ENCODE data around the gene PNRC2. TPM values are rescaled to one million over a fixed set of nuclear protein-coding genes. Genes with fewer than 3 reads are reported as not detected.

PNRC2 gene
- total and polyA plus RNA-seq, 8 donors: 79.0 to 266 (median 238) TPM

DNA sequence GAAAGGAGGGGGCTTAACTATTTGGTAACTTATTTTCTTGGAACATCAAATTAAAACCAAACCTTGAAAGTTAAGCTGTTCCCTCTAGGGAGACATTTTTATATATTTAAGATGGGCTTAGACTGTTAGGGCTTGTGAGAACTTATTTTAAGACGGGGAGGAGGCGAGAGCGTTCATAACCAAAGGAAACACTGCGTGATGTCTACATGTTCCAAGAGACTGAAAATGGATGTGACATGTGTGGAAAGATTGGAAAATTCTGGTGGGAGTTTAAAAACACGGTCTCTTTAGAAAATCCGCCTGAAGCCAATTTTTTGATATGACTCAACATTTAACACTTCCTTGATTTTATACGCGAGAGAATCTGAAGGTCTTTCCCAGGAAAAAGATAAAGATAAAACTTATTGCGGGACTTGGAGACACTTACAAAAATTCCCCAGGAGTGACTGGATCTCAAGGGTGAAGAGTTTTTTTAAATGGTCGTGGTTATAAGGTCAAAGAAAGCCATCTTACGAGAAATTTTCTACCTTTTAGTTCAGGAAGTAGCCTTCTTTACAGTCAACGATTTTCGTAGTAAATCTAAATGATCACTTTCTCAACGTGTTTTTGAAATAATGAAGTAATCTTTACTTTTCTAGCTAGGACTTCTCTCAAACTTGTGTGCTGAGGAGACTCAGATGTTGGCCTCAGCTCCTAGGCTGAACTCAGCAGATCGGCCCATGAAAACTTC lies 828 bp downstream of the PNRC2 start:
- peaks cover 10 to 49% of the 10 kb centered on the region in 2 donors for H3K4me1 ChIP-seq
- DNase-seq (peak in 1 of 4 donors; percentile 35), ATAC-seq (no peak)
- H3K9me3 ChIP-seq: no peaks in the 10 kb centered on the region
- TF ChIP-seq, protein P1, sequence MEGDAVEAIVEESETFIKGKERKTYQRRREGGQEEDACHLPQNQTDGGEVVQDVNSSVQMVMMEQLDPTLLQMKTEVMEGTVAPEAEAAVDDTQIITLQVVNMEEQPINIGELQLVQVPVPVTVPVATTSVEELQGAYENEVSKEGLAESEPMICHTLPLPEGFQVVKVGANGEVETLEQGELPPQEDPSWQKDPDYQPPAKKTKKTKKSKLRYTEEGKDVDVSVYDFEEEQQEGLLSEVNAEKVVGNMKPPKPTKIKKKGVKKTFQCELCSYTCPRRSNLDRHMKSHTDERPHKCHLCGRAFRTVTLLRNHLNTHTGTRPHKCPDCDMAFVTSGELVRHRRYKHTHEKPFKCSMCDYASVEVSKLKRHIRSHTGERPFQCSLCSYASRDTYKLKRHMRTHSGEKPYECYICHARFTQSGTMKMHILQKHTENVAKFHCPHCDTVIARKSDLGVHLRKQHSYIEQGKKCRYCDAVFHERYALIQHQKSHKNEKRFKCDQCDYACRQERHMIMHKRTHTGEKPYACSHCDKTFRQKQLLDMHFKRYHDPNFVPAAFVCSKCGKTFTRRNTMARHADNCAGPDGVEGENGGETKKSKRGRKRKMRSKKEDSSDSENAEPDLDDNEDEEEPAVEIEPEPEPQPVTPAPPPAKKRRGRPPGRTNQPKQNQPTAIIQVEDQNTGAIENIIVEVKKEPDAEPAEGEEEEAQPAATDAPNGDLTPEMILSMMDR (IDR thresholded peaks at IDR 0.05): no peak
- H3K27ac ChIP-seq: peak overlapping the region; percentile 99 to 100
- H3K36me3 ChIP-seq: peaks cover 0 to 20% of the 10 kb centered on the region in 2 donors
- no peaks in the 10 kb centered on the region for H3K27me3 ChIP-seq
- peak overlapping the region; percentile 69 to 87 for H3K4me3 ChIP-seq
- intact Hi-C loops (cut with DNase I): no loop called here

DNA sequence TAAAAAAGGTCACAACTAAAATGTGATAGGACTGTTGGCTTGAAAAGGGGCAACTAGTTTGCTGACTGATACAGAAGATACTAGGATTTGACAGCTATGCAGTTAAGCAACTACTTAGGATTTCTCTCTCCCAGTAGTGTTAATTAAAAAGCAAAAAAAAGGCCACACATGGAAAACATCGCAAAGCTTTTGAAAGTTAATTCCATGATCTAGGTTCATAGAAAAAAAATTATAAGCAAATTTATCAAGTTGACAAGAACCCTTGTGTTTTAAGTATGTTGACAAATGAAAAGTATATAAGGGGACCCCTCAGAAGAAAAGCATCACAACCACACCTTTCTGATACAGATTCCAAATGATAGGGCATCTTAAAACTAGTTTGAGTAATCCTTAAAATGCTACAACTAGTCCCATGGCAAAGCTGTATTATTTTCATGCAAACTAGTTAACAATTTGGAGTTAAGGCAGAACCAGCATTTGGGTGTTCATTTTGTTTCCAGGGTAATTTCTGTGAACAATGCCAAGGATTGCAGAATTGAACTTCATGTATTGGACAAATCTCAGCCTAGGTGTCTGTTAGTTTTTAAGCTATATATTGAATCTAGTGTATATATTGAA lies 4.1 kb downstream of the PNRC2 start:
- ATAC-seq (no peak), DNase-seq (no peak)
- Histone ChIP-seq H3K4me3 (no peak overlapping the region), H3K27me3 (no peaks in the 10 kb centered on the region), H3K27ac (peak overlapping the region in 1 of 2 donors; percentile 22), H3K4me1 (peaks cover 4 to 39% of the 10 kb centered on the region in 2 donors), H3K9me3 (no peaks in the 10 kb centered on the region), H3K36me3 (peaks cover 0 to 44% of the 10 kb centered on the region in 2 donors)
- intact Hi-C loops (cut with DNase I): no loop called here
- TF ChIP-seq, protein P1 (IDR thresholded peaks at IDR 0.05): no peak

DNA sequence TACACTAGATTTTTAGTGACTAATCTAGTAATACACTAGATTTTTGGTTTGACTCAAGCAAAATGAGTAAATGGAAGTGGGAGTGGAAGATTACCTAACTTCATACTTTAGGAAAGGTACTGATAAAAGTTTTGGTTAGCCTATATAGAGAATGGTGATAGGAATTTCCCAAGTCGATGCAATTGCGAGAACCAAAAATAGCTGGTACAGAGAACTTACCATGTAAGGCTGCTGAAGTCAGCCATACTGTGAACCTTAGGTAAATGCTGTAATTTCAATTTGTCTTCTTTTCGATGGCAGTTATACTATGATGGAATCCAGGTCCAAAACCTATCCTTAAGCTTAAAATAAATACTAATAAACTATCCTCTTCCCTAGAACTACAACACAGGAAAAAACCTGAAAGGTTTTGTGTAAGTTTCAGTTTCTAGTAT lies 4.6 kb downstream of the PNRC2 start:
- H3K9me3 ChIP-seq: no peaks in the 10 kb centered on the region
- peaks cover 0 to 44% of the 10 kb centered on the region in 2 donors for H3K36me3 ChIP-seq
- H3K4me1 ChIP-seq: peaks cover 4 to 39% of the 10 kb centered on the region in 2 donors
- no peaks in the 10 kb centered on the region for H3K27me3 ChIP-seq
- TF ChIP-seq, protein P1 (IDR thresholded peaks at IDR 0.05): no peak
- no peak overlapping the region for H3K4me3 ChIP-seq
- ATAC-seq: no peak
- intact Hi-C loops (cut with DNase I): no loop called here
- DNase-seq: no peak
- H3K27ac ChIP-seq: peak overlapping the region; percentile 22 to 51

DNA sequence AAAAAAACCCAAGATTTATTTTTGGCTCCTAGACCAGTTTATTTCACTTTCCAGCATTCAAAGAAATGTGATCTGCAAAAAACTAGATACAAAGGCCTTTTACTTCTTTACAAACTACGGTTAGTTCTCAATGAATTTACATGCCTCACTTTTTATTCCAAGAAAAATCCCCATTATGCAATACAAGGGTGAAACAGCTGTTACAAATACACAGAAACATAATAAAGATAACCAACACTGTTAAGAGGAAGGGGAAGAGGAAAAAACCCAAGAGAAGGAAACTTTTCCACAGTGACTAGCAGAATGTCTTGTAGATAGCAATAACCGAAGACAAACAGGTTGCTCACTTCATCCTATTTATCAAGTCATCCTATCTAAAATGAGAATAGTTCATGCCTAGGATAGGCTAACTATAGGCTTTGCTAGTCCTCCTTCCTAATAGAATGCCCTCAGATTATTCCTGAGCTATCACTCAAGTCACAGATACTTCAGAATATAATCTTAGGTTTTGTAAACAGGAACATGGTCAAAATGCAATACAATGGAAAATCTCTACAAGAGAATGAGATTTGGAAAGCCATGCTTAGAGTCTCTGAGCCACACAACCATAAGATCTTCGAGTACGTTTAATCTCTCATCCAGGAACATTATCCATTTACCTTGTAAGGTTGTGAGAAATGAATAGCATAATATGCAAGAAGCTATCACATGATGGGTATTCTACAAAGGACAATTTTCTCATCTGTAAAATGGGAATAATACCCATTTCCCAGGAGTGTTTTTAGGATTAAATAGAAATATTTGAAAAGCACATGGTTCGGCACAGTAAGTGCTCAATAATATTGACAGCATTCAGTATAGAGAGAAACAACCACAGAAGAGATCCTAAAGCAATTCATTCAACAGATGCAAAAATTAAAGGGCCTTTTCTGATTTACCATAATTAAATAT lies 5.4 kb downstream of the PNRC2 start:
- H3K27ac ChIP-seq: peak overlapping the region; percentile 22 to 51
- H3K4me1 ChIP-seq: peaks cover 4 to 39% of the 10 kb centered on the region in 2 donors
- H3K36me3 ChIP-seq: peaks cover 0 to 49% of the 10 kb centered on the region in 2 donors
- no peak overlapping the region for H3K4me3 ChIP-seq
- H3K27me3 ChIP-seq: no peaks in the 10 kb centered on the region
- peak in 2 of 4 donors; percentile 83 to 84 for DNase-seq
- no peak for ATAC-seq
- H3K9me3 ChIP-seq: no peaks in the 10 kb centered on the region
- TF ChIP-seq, protein P1 (IDR thresholded peaks at IDR 0.05): no peak
- intact Hi-C loops (cut with DNase I): no loop called here

Data from left lung (tissue), 10 donors.